Fibroblast of lung (primary cell): ENCODE data around the gene RNASE4. TPM values are rescaled to one million over a fixed set of nuclear protein-coding genes. Genes with fewer than 3 reads are reported as not detected.

Experiments
- DNase-seq, 2 donors: peaks; one replicate each; pipeline versions ENCODE4 v3.0.0 to v3.0.0-alpha.2; 2010; ENCODE audit warnings: low read depth in 2 of 2
- H2AFZ ChIP-seq: 2 replicates; pipeline ENCODE4 v1.5.1; 2012; ENCODE audit warnings: low read length, control low read depth, inconsistent platforms
- H3K27ac ChIP-seq: 2 replicates; pipeline ENCODE4 v1.5.1; 2011; ENCODE audit warnings: low read length, control low read depth; ENCODE audit not compliant: insufficient read depth
- H3K27me3 ChIP-seq: 2 replicates; pipeline ENCODE4 v1.5.1; 2011; ENCODE audit warnings: mild to moderate bottlenecking, low read length; ENCODE audit not compliant: control insufficient read depth, insufficient read depth
- H3K36me3 ChIP-seq: 2 replicates; pipeline ENCODE4 v1.5.1; 2011; ENCODE audit warnings: low read length; ENCODE audit not compliant: control insufficient read depth, insufficient read depth
- H3K4me1 ChIP-seq: 2 replicates; pipeline ENCODE4 v1.5.1; 2011; ENCODE audit warnings: low read length; ENCODE audit not compliant: control insufficient read depth, insufficient read depth; ENCODE audit errors: extremely low read depth
- H3K4me2 ChIP-seq: 2 replicates; pipeline ENCODE4 v1.5.1; 2011; ENCODE audit warnings: low read length, control low read depth; ENCODE audit not compliant: insufficient read depth; ENCODE audit errors: extremely low read depth
- H3K4me3 ChIP-seq, 4 experiments: fragments of 200-600 bp in 1 of 4; sonication (generic) in 1 of 4; replicated peaks in 1 of 4; 2 replicates each; pipeline ENCODE4 v1.5.1; 2011 to 2016; ENCODE audit warnings: low read length in 4 of 4, low read depth in 3 of 4, mild to moderate bottlenecking in 3 of 4, control low read depth in 2 of 4, inconsistent platforms in 1 of 4, mixed read lengths in 1 of 4; ENCODE audit not compliant: insufficient read depth in 1 of 4; ENCODE audit errors: control extremely low read depth in 1 of 4
- H3K79me2 ChIP-seq: 2 replicates; pipeline ENCODE4 v1.5.1; 2012; ENCODE audit warnings: mild to moderate bottlenecking, low read length, inconsistent platforms; ENCODE audit not compliant: control insufficient read depth, insufficient read depth
- H3K9ac ChIP-seq: 2 replicates; pipeline ENCODE4 v1.5.1; 2011; ENCODE audit warnings: mild to moderate bottlenecking, low read length, control low read depth; ENCODE audit not compliant: insufficient read depth
- H3K9me3 ChIP-seq: 2 replicates; pipeline ENCODE4 v1.5.1; 2012; ENCODE audit warnings: low read depth, low read length; ENCODE audit not compliant: control insufficient read depth, insufficient read depth
- H4K20me1 ChIP-seq: 2 replicates; pipeline ENCODE4 v1.5.1; 2011; ENCODE audit warnings: low read length; ENCODE audit not compliant: control insufficient read depth, insufficient read depth; ENCODE audit errors: extremely low read depth
- EZH2 ChIP-seq: IDR thresholded peaks from 2 replicates; pipeline ENCODE4 v1.5.1; 2012; ENCODE audit warnings: low read length, control low read depth, mild to moderate bottlenecking; ENCODE audit errors: missing control alignments
- polyA plus RNA-seq, 2 donors: library from polyadenylated mRNA; depleted of rRNA in 1 of 2; stranded (reverse) in 1 of 2; unstranded in 1 of 2; fragments of >200 nt; gene quantifications; 2 replicates each; pipeline ENCODE4 v1.2.1, GENCODE V29; 2011 to 2012; ENCODE audit warnings: missing spikeins in 1 of 2
- total RNA-seq: library from RNA; depleted of rRNA; stranded (reverse); fragments of >200 nt; gene quantifications from 2 replicates; pipeline ENCODE4 v1.2.1, GENCODE V29; 2014
- TF ChIP-seq, protein P1 (sequence below), 2 donors: IDR thresholded peaks in 1 of 2; conservative IDR thresholded peaks in 1 of 2; 1 replicate in 1 of 2; 2 replicates in 1 of 2; pipeline ENCODE4 v1.5.1; 2011 to 2012; ENCODE audit warnings: low read length in 2 of 2, control low read depth in 1 of 2, inconsistent platforms in 1 of 2, low read depth in 1 of 2, mild to moderate bottlenecking in 1 of 2

Gene RNASE4
- total and polyA plus RNA-seq, 2 donors (not counting 1 experiment from before 2014, with no cell fraction given), result 22.1 to 43.9 TPM

GRCh38 chr14:20730891-20731290, 46.5 kb downstream of the RNASE4 start:
- no peak overlapping the region for H2AFZ ChIP-seq
- no peak overlapping the region for H3K27ac ChIP-seq
- H3K4me2 ChIP-seq, result no peak overlapping the region
- H3K4me3 ChIP-seq, result no peak overlapping the region
- no peaks in the 10 kb centered on the region for H4K20me1 ChIP-seq
- H3K4me1 ChIP-seq, result no peaks in the 10 kb centered on the region
- H3K36me3 ChIP-seq, result no peaks in the 10 kb centered on the region
- no peaks in the 10 kb centered on the region for H3K9me3 ChIP-seq
- TF ChIP-seq EZH2, result no peak
- TF ChIP-seq, protein P1, sequence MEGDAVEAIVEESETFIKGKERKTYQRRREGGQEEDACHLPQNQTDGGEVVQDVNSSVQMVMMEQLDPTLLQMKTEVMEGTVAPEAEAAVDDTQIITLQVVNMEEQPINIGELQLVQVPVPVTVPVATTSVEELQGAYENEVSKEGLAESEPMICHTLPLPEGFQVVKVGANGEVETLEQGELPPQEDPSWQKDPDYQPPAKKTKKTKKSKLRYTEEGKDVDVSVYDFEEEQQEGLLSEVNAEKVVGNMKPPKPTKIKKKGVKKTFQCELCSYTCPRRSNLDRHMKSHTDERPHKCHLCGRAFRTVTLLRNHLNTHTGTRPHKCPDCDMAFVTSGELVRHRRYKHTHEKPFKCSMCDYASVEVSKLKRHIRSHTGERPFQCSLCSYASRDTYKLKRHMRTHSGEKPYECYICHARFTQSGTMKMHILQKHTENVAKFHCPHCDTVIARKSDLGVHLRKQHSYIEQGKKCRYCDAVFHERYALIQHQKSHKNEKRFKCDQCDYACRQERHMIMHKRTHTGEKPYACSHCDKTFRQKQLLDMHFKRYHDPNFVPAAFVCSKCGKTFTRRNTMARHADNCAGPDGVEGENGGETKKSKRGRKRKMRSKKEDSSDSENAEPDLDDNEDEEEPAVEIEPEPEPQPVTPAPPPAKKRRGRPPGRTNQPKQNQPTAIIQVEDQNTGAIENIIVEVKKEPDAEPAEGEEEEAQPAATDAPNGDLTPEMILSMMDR (conservative IDR thresholded peaks at IDR 0.05 in 1 of 2, IDR thresholded peaks at IDR 0.05 in 1 of 2; ENCODE audit: low read depth in 1 of 2, low read length in 2 of 2), result no peak
- no peaks in the 10 kb centered on the region for H3K27me3 ChIP-seq
- no peak for DNase-seq
- H3K79me2 ChIP-seq, result no peaks in the 10 kb centered on the region
- no peak overlapping the region for H3K9ac ChIP-seq

GRCh38 chr14:20732477-20732876, 48.1 kb downstream of the RNASE4 start:
- no peak overlapping the region for H3K4me3 ChIP-seq
- no peaks in the 10 kb centered on the region for H3K9me3 ChIP-seq
- no peak overlapping the region for H3K27ac ChIP-seq
- H3K9ac ChIP-seq, result no peak overlapping the region
- H3K4me2 ChIP-seq, result no peak overlapping the region
- no peaks in the 10 kb centered on the region for H3K27me3 ChIP-seq
- DNase-seq, result no peak
- H2AFZ ChIP-seq, result no peak overlapping the region
- no peaks in the 10 kb centered on the region for H3K36me3 ChIP-seq
- H4K20me1 ChIP-seq, result no peaks in the 10 kb centered on the region
- TF ChIP-seq, protein P1 (conservative IDR thresholded peaks at IDR 0.05 in 1 of 2, IDR thresholded peaks at IDR 0.05 in 1 of 2; ENCODE audit: low read depth in 1 of 2, low read length in 2 of 2), result no peak
- TF ChIP-seq EZH2, result no peak
- H3K4me1 ChIP-seq, result no peaks in the 10 kb centered on the region
- H3K79me2 ChIP-seq, result no peaks in the 10 kb centered on the region

DNA sequence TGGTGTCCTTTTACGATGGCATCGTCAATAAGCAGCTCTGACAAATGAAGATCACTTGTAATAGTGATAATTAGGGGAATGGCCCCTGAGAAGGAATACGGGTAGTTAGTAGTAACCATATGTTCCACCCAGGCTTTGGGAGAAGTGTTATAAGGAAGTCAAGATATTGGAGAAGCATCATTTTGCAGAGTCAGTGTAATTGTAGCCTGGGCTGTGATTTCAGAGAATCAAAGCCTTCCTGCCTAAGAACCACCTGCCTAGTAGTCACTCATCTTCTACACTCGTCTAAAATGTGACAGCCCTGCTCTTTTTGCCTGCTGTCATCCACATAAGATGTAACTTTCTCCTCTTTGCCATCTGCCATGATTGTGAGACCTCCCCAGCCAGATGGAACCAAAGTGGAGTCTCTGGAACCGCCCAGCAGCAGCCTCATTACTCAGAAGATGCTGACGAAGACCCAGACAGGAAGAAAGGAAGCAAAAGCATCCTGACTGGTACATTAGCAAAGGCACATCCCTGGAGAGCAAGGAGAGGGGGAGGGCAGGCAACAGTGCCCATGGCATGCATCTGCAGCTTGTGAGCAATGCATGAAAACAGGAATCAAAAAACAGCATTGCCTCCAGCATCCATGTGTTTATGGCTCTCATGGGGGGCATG, 48.7 kb downstream of the RNASE4 start:
- Histone ChIP-seq H3K4me3 (no peak overlapping the region), H3K27me3 (no peaks in the 10 kb centered on the region), H3K4me2 (no peak overlapping the region), H3K79me2 (no peaks in the 10 kb centered on the region), H3K9ac (no peak overlapping the region), H4K20me1 (no peaks in the 10 kb centered on the region), H2AFZ (no peak overlapping the region), H3K9me3 (no peaks in the 10 kb centered on the region), H3K4me1 (no peaks in the 10 kb centered on the region), H3K36me3 (no peaks in the 10 kb centered on the region), H3K27ac (no peak overlapping the region)
- TF ChIP-seq EZH2, result no peak
- TF ChIP-seq, protein P1 (conservative IDR thresholded peaks at IDR 0.05 in 1 of 2, IDR thresholded peaks at IDR 0.05 in 1 of 2; ENCODE audit: low read depth in 1 of 2, low read length in 2 of 2), result no peak
- DNase-seq, result no peak
